Neural cell (in vitro differentiated cells): Measurements from ENCODE around the gene PIK3R4. TPM values are rescaled to one million over a fixed set of nuclear protein-coding genes. Genes with fewer than 3 reads are reported as not detected.

Experiments
- H2AFZ ChIP-seq: fragments of 200-600, 300-800 bp; sonication (generic), shearing (Covaris generic); 2 replicates; pipeline ENCODE4 v1.6.0; 2014; ENCODE audit warnings: low read depth, mild to moderate bottlenecking, antibody characterized with exemption, low read length, moderate library complexity
- H3F3A ChIP-seq: fragments of 200-600 bp; shearing (Covaris generic); 2 replicates; pipeline ENCODE4 v1.6.1; 2016; ENCODE audit warnings: mild to moderate bottlenecking, moderate library complexity, mixed read lengths, antibody characterized with exemption, low read length; ENCODE audit not compliant: insufficient read depth, poor library complexity, severe bottlenecking
- H3K27ac ChIP-seq: fragments of 200-600, 300-800 bp; sonication (generic), shearing (Covaris generic); 2 replicates; pipeline ENCODE4 v1.5.1; 2014; ENCODE audit warnings: mild to moderate bottlenecking, low read length, moderate library complexity
- H3K27me3 ChIP-seq: fragments of 300-800, 200-600 bp; sonication (generic), shearing (Covaris generic); 2 replicates; pipeline ENCODE4 v1.6.0; 2014; ENCODE audit warnings: mild to moderate bottlenecking, low read depth, low read length, moderate library complexity; ENCODE audit not compliant: insufficient read depth
- H3K36me3 ChIP-seq: fragments of 300-800, 200-600 bp; sonication (generic), shearing (Covaris generic); 2 replicates; pipeline ENCODE4 v1.5.1; 2014; ENCODE audit warnings: mild to moderate bottlenecking, antibody characterized with exemption, low read length, moderate library complexity; ENCODE audit not compliant: insufficient read depth
- H3K4me2 ChIP-seq: fragments of 300-800, 200-600 bp; sonication (generic), shearing (Covaris generic); 2 replicates; pipeline ENCODE4 v1.6.0; 2014; ENCODE audit warnings: mild to moderate bottlenecking, low read length
- H3K4me3 ChIP-seq: fragments of 300-800, 200-600 bp; sonication (generic), shearing (Covaris generic); 2 replicates; pipeline ENCODE4 v1.5.1; 2014; ENCODE audit warnings: mild to moderate bottlenecking, low read length, moderate library complexity
- H3K79me2 ChIP-seq: fragments of 200-600 bp; shearing (Covaris generic); replicated peaks from 2 replicates; pipeline ENCODE4 v1.6.0; 2014; ENCODE audit warnings: mild to moderate bottlenecking, low read length, moderate library complexity; ENCODE audit not compliant: insufficient read depth
- H3K9ac ChIP-seq: fragments of 300-800, 200-600 bp; sonication (generic), shearing (Covaris generic); 2 replicates; pipeline ENCODE4 v1.6.1; 2016; ENCODE audit warnings: mild to moderate bottlenecking, low read length, mixed read lengths
- H3K9me2 ChIP-seq: fragments of 200-600 bp; shearing (Covaris generic); 2 replicates; pipeline ENCODE4 v1.6.1; 2016; ENCODE audit warnings: mild to moderate bottlenecking, low read length, mixed read lengths; ENCODE audit not compliant: insufficient read depth
- H3K9me3 ChIP-seq: fragments of 200-600, 300-800 bp; sonication (generic), shearing (Covaris generic); 2 replicates; pipeline ENCODE4 v1.6.1; 2016; ENCODE audit warnings: mild to moderate bottlenecking, mixed run types, low read length, moderate library complexity, mixed read lengths
- H4K20me1 ChIP-seq: fragments of 200-600 bp; shearing (Covaris generic); 2 replicates; pipeline ENCODE4 v1.6.1; 2016; ENCODE audit warnings: mild to moderate bottlenecking, mixed run types; ENCODE audit not compliant: insufficient read depth
- CTCF ChIP-seq: fragments of 450-650 bp; IDR thresholded peaks from 2 replicates; pipeline ENCODE4 v1.5.1; 2014; ENCODE audit warnings: antibody characterized with exemption, mild to moderate bottlenecking, moderate library complexity; ENCODE audit not compliant: poor library complexity, severe bottlenecking
- EP300 ChIP-seq: fragments of 450-650 bp; conservative IDR thresholded peaks from 2 replicates; pipeline ENCODE4 v1.6.1; 2014; ENCODE audit warnings: antibody characterized with exemption, mild to moderate bottlenecking, moderate library complexity; ENCODE audit not compliant: poor library complexity, severe bottlenecking
- EZH2 ChIP-seq: fragments of 200-600, 300-800 bp; shearing (Covaris generic), sonication (generic); IDR thresholded peaks from 2 replicates; pipeline ENCODE4 v1.6.1; 2014; ENCODE audit warnings: antibody characterized with exemption, low read length, borderline replicate concordance, mild to moderate bottlenecking; ENCODE audit not compliant: insufficient read depth, poor library complexity, severe bottlenecking
- MXI1 ChIP-seq: fragments of 450-650 bp; conservative IDR thresholded peaks from 2 replicates; pipeline ENCODE4 v1.6.1; 2014; ENCODE audit warnings: antibody characterized with exemption, mild to moderate bottlenecking; ENCODE audit not compliant: poor library complexity, severe bottlenecking
- POLR2AphosphoS5 ChIP-seq: IDR thresholded peaks from 2 replicates; pipeline ENCODE4 v1.6.1; 2012
- RAD21 ChIP-seq: fragments of 450-650 bp; conservative IDR thresholded peaks from 2 replicates; pipeline ENCODE4 v1.6.1; 2014; ENCODE audit warnings: antibody characterized with exemption, mild to moderate bottlenecking, moderate library complexity
- REST ChIP-seq: IDR thresholded peaks from 2 replicates; pipeline ENCODE4 v1.6.1; 2012; ENCODE audit warnings: borderline replicate concordance
- SMC3 ChIP-seq: fragments of 450-650 bp; conservative IDR thresholded peaks from 2 replicates; pipeline ENCODE4 v1.6.1; 2014; ENCODE audit warnings: antibody characterized with exemption, mild to moderate bottlenecking, moderate library complexity; ENCODE audit not compliant: poor library complexity
- TAF1 ChIP-seq: IDR thresholded peaks from 2 replicates; pipeline ENCODE4 v1.6.1; 2012; ENCODE audit warnings: low read depth
- polyA plus RNA-seq: library from polyadenylated mRNA; depleted of rRNA; stranded (reverse); fragments of >200 nt; gene quantifications from 2 replicates; pipeline ENCODE4 v1.2.3, GENCODE V29; 2014

Gene PIK3R4
- polyA plus RNA-seq, 1 donor from 2014 or later: 18.3 TPM

- TF ChIP-seq CTCF: no peak
Measured at GRCh38 chr3:130732501-130732900, 14.1 kb downstream of the PIK3R4 start (continued).

- no peak for TF ChIP-seq EP300
- no peak for TF ChIP-seq POLR2AphosphoS5
- no peak for TF ChIP-seq RAD21
- no peak for TF ChIP-seq SMC3
- no peak for TF ChIP-seq MXI1
- TF ChIP-seq EZH2: no peak
- TF ChIP-seq TAF1: no peak
- TF ChIP-seq CTCF: no peak
- TF ChIP-seq REST: no peak
- peaks cover 6% of the 10 kb centered on the region for H3K36me3 ChIP-seq
- no peak overlapping the region for H3K9ac ChIP-seq
Measured at GRCh38 chr3:130731817-130732216, 14.8 kb downstream of the PIK3R4 start.

GRCh38 chr3:130729154-130729553 is 17.5 kb downstream of the PIK3R4 start:
- no peak overlapping the region for H3K4me3 ChIP-seq
- no peak overlapping the region for H3K27ac ChIP-seq
- H3K9me3 ChIP-seq: no peaks in the 10 kb centered on the region
- H3K36me3 ChIP-seq: peaks cover 6% of the 10 kb centered on the region
- H4K20me1 ChIP-seq: no peaks in the 10 kb centered on the region
- TF ChIP-seq REST (no peak), RAD21 (no peak), EZH2 (no peak), MXI1 (no peak), POLR2AphosphoS5 (no peak), EP300 (no peak), SMC3 (no peak), TAF1 (no peak), CTCF (no peak)
- H2AFZ ChIP-seq: no peak overlapping the region
- no peak overlapping the region for H3K9ac ChIP-seq
- no peaks in the 10 kb centered on the region for H3K27me3 ChIP-seq
- no peak overlapping the region for H3K4me2 ChIP-seq
- no peaks in the 10 kb centered on the region for H3K9me2 ChIP-seq
- no peaks in the 10 kb centered on the region for H3K79me2 ChIP-seq
- H3F3A ChIP-seq: no peaks in the 10 kb centered on the region

More at GRCh38 chr3:130731817-130732216, 14.8 kb downstream of the PIK3R4 start:
- Histone ChIP-seq H3K9me2 (no peaks in the 10 kb centered on the region), H4K20me1 (no peaks in the 10 kb centered on the region), H2AFZ (no peak overlapping the region), H3K27ac (no peak overlapping the region), H3K27me3 (no peaks in the 10 kb centered on the region), H3K9me3 (no peaks in the 10 kb centered on the region), H3K79me2 (no peaks in the 10 kb centered on the region), H3K4me2 (no peak overlapping the region), H3F3A (no peaks in the 10 kb centered on the region), H3K4me3 (no peak overlapping the region)
